ENCODE results near the gene PRR36. TPM values are rescaled to one million over a fixed set of nuclear protein-coding genes. Genes with fewer than 3 reads are reported as not detected.

Gene PRR36
- total and polyA plus RNA-seq, 11 donors = 0.01 to 0.27 (median 0.08) TPM; not detected in 4

- Histone ChIP-seq H3K27ac (peak overlapping the region in 1 of 12 donors; percentile 96), H3K4me3 (peak overlapping the region in 4 of 12 donors; percentile 56 to 95 (median 62)), H3K27me3 (peaks cover 0 to 23% (median 16%) of the 10 kb centered on the region in 9 donors), H3K9me3 (no peaks in the 10 kb centered on the region), H3K4me1 (peaks cover 8 to 66% (median 39%) of the 10 kb centered on the region in 12 donors), H3K36me3 (peaks cover 0 to 27% (median 14%) of the 10 kb centered on the region in 9 donors)
- whole genome bisulfite sequencing, 4 donors = 92 to 96% (median 93%) methylated on average over 20 to 31 of the region's 31 CpGs
- intact Hi-C loops (cut with DNase I) = loop anchor here in 4 of 10 donors (5.0 kb wide), 2 partner anchors 65 to 70 kb away; no protein-coding TSS in a partner anchor
- no peak for ATAC-seq
- DNase-seq = no peak
- TF ChIP-seq, protein P1, sequence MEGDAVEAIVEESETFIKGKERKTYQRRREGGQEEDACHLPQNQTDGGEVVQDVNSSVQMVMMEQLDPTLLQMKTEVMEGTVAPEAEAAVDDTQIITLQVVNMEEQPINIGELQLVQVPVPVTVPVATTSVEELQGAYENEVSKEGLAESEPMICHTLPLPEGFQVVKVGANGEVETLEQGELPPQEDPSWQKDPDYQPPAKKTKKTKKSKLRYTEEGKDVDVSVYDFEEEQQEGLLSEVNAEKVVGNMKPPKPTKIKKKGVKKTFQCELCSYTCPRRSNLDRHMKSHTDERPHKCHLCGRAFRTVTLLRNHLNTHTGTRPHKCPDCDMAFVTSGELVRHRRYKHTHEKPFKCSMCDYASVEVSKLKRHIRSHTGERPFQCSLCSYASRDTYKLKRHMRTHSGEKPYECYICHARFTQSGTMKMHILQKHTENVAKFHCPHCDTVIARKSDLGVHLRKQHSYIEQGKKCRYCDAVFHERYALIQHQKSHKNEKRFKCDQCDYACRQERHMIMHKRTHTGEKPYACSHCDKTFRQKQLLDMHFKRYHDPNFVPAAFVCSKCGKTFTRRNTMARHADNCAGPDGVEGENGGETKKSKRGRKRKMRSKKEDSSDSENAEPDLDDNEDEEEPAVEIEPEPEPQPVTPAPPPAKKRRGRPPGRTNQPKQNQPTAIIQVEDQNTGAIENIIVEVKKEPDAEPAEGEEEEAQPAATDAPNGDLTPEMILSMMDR (IDR thresholded peaks at IDR 0.05) = no peak
- TF ChIP-seq POLR2A (IDR thresholded peaks at IDR 0.05) = no peak
Measured at GRCh38 chr19:7921967-7922835, 48.0 kb upstream of the PRR36 start.

GRCh38 chr19:7921302-7921966, 47.2 kb upstream of the PRR36 start:
- H3K27ac ChIP-seq = peak overlapping the region in 11 of 12 donors; percentile 50 to 96 (median 83)
- ATAC-seq = no peak
- peaks cover 4 to 30% (median 20%) of the 10 kb centered on the region in 9 donors for H3K27me3 ChIP-seq
- 45 to 63% (median 55%) methylated on average over 12 to 17 of the region's 17 CpGs for WGBS, 4 donors
- intact Hi-C loops (cut with DNase I) = loop anchor here in 4 of 10 donors (5.0 kb wide), 2 partner anchors 64 to 69 kb away; no protein-coding TSS in a partner anchor
- TF ChIP-seq, protein P1 (IDR thresholded peaks at IDR 0.05) = no peak
- no peak for TF ChIP-seq POLR2A (IDR thresholded peaks at IDR 0.05)
- H3K4me3 ChIP-seq = peak overlapping the region; percentile 18 to 95 (median 60)
- H3K4me1 ChIP-seq = peaks cover 8 to 66% (median 40%) of the 10 kb centered on the region in 12 donors
- no peak for DNase-seq
- no peaks in the 10 kb centered on the region for H3K9me3 ChIP-seq
- H3K36me3 ChIP-seq = peaks cover 0 to 19% (median 14%) of the 10 kb centered on the region in 9 donors

DNA sequence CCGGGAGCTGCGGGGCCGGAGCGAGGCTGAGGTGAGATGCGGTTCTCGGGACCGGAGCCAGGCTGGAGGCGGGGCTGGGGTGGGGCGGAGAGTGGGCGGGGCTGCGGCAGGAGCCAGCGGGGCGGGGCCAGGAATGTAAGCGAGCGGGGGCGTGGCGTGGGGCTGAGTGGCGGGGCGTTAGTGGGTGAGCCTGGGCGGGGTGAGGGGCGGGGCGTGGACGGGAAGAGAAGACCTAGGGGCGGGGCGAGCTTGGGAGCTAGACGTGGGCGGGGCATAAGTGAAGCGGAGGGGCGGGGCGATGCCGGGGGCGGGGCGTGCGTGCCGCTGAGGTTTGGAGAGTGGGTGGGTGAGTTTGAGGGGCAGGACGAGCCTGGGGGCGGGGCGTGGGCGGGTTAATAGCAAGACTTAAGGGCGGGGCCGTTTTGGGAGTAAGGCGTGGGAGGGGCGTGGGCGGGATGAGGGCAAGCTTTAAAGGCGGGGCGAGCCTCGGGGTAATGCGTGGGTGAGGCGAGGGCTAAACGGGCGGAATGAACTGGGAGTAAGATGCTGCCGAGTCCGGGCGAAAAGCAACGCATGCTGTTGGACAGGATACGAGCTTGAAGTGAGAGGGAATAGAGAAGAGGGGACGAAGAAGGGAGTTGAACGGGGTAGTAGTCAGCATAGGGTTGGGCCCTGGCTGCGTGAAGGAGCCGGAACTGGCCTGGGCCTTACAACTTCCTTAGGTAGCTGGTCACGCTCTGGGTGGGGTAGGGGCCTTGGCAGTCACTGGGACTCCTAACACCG, 46.5 kb upstream of the PRR36 start:
- TF ChIP-seq POLR2A (IDR thresholded peaks at IDR 0.05) = peak in 1 of 2 donors; percentile 47
- TF ChIP-seq, protein P1 (IDR thresholded peaks at IDR 0.05) = no peak
- H3K27me3 ChIP-seq = peaks cover 11 to 38% (median 27%) of the 10 kb centered on the region in 9 donors
- H3K4me1 ChIP-seq = peaks cover 8 to 66% (median 44%) of the 10 kb centered on the region in 12 donors
- peak; percentile 99 to 100 (median 100) for DNase-seq
- peaks cover 0 to 19% (median 14%) of the 10 kb centered on the region in 9 donors for H3K36me3 ChIP-seq
- intact Hi-C loops (cut with DNase I) = loop anchor here in 6 of 10 donors (1.0 to 5.0 kb wide), 3 partner anchors 17 to 68 kb away; partner anchors contain the start of gene MAP2K7 (in 2 of the 6)
- H3K27ac ChIP-seq = peak overlapping the region; percentile 70 to 97 (median 90)
- H3K9me3 ChIP-seq = no peaks in the 10 kb centered on the region
- WGBS, 4 donors = 1 to 3% (median 2%) methylated on average over 35 to 62 of the region's 62 CpGs
- peak; percentile 83 to 91 (median 84) for ATAC-seq
- H3K4me3 ChIP-seq = peak overlapping the region; percentile 52 to 98 (median 79)
